Thoracic aorta (tissue), 2 donors: ENCODE measurements around the gene PDE1C. TPM values are rescaled to one million over a fixed set of nuclear protein-coding genes. Genes with fewer than 3 reads are reported as not detected.
"Not testable (repeated sequence)": the region's sequence is repeated elsewhere in the genome, so short reads cannot be mapped to it uniquely, and the experiment has no call there.

Experiments
- ATAC-seq: fragments of 150-250 bp; one replicate; pipeline ENCODE4 v1.8.0; 2017; ENCODE audit warnings: low read depth; ENCODE audit not compliant: insufficient number of reproducible peaks, low FRiP score
- DNase-seq: peaks from one replicate; pipeline ENCODE4 v3.0.0-alpha.2; 2020; ENCODE audit warnings: low spot score
- H3K27ac ChIP-seq, 2 donors: fragments of 200-600 bp; sonication (generic); 1 replicate in 1 of 2; 2 replicates in 1 of 2; pipeline ENCODE4 v1.5.1; 2016; ENCODE audit warnings: mild to moderate bottlenecking in 2 of 2, moderate library complexity in 2 of 2
- H3K27me3 ChIP-seq: fragments of 200-600 bp; sonication (generic); replicated peaks from 2 replicates; pipeline ENCODE4 v1.6.0; 2016; ENCODE audit warnings: mild to moderate bottlenecking; ENCODE audit not compliant: insufficient read depth
- H3K36me3 ChIP-seq: fragments of 200-600 bp; sonication (generic); one replicate; pipeline ENCODE4 v1.5.1; 2016
- H3K4me1 ChIP-seq, 2 donors: fragments of 200-600 bp; sonication (generic); 1 replicate in 1 of 2; 2 replicates in 1 of 2; pipeline versions ENCODE4 v1.5.1 to v1.6.0; 2016; ENCODE audit warnings: low read depth in 2 of 2, mild to moderate bottlenecking in 1 of 2; ENCODE audit not compliant: control insufficient read depth in 1 of 2
- H3K4me3 ChIP-seq: fragments of 200-600 bp; sonication (generic); 2 replicates; pipeline ENCODE4 v1.5.1; 2016; ENCODE audit warnings: mild to moderate bottlenecking
- H3K9me3 ChIP-seq: fragments of 200-600 bp; sonication (generic); 2 replicates; pipeline ENCODE4 v1.5.1; 2016
- total RNA-seq, 2 donors: library from RNA; depleted of rRNA; stranded (reverse); fragments of >200 nt; gene quantifications; one replicate each; pipeline versions ENCODE4 v1.1.0 to v1.2.3, GENCODE V29; 2016
- TF ChIP-seq, protein P1 (sequence below): fragments of 200-600 bp; sonication (generic); IDR thresholded peaks from one replicate; pipeline ENCODE4 v1.5.1; 2019; ENCODE audit warnings: antibody characterized with exemption

Gene PDE1C
- total RNA-seq, 2 donors from 2014 or later, result 4.6 to 12.1 TPM

DNA sequence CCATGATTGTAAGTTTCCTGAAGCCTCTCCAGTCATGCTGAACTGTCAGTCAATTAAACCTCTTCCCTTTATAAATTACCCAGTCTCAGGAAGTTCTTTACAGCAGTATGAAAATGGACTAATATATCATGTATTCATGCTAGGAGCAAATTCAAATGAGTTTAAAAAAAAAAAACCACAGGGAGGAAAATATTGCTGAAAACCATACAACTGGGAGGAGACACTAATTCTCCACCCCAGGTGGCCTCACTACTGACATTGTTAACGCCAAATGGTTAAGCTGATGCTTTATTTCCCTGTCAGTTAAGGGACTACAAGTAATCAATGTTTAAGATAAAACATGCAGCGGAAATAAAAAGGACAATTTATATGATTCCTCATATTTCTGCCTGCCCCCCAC, 55.1 kb downstream of the PDE1C start:
- Histone ChIP-seq H3K27me3 (no peaks in the 10 kb centered on the region), H3K27ac (no peak overlapping the region), H3K4me1 (peaks cover 0 to 5% of the 10 kb centered on the region in 2 donors), H3K4me3 (no peak overlapping the region), H3K9me3 (no peaks in the 10 kb centered on the region), H3K36me3 (no peaks in the 10 kb centered on the region)
- TF ChIP-seq, protein P1, sequence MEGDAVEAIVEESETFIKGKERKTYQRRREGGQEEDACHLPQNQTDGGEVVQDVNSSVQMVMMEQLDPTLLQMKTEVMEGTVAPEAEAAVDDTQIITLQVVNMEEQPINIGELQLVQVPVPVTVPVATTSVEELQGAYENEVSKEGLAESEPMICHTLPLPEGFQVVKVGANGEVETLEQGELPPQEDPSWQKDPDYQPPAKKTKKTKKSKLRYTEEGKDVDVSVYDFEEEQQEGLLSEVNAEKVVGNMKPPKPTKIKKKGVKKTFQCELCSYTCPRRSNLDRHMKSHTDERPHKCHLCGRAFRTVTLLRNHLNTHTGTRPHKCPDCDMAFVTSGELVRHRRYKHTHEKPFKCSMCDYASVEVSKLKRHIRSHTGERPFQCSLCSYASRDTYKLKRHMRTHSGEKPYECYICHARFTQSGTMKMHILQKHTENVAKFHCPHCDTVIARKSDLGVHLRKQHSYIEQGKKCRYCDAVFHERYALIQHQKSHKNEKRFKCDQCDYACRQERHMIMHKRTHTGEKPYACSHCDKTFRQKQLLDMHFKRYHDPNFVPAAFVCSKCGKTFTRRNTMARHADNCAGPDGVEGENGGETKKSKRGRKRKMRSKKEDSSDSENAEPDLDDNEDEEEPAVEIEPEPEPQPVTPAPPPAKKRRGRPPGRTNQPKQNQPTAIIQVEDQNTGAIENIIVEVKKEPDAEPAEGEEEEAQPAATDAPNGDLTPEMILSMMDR, result no peak
- DNase-seq, result no peak
- no peak for ATAC-seq

- H3K4me1 ChIP-seq, H3K27me3 ChIP-seq, H3K9me3 ChIP-seq, H3K4me3 ChIP-seq, ATAC-seq, H3K36me3 ChIP-seq, DNase-seq, H3K27ac ChIP-seq: not testable (repeated sequence)
These were observed 56.7 kb downstream of the PDE1C start for GRCh38 chr7:32013471-32013870.

DNA sequence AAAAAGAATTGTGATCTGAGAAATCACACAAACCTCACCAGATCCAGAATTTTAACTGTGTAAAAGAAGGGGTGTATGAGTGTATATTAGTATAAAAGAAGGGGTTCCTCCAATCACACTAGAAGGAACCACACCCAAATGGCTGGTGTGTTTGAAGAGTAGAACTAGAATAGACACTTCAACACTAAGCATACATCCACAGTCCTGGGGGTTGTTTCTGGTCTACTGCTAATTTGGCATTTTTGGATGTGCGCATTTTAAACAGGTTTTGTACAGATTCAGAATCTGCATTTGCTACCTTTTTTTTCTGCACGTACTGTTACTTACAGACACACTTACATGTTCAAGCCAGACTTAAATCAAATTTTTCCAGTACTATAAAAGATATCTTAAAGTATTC, 64.6 kb downstream of the PDE1C start:
- H3K27me3 ChIP-seq, result no peaks in the 10 kb centered on the region
- H3K36me3 ChIP-seq, result no peaks in the 10 kb centered on the region
- no peak overlapping the region for H3K4me3 ChIP-seq
- TF ChIP-seq, protein P1, result no peak
- no peak for ATAC-seq
- DNase-seq, result no peak
- no peak overlapping the region for H3K27ac ChIP-seq
- no peaks in the 10 kb centered on the region for H3K4me1 ChIP-seq
- H3K9me3 ChIP-seq, result peaks cover 10% of the 10 kb centered on the region

GRCh38 chr7:32001948-32002347, 68.3 kb downstream of the PDE1C start:
- H3K4me1 ChIP-seq, result no peaks in the 10 kb centered on the region
- no peak overlapping the region for H3K4me3 ChIP-seq
- ATAC-seq (no peak), DNase-seq (no peak)
- peaks cover 10% of the 10 kb centered on the region for H3K9me3 ChIP-seq
- no peak overlapping the region for H3K27ac ChIP-seq
- TF ChIP-seq, protein P1, result no peak
- H3K27me3 ChIP-seq, result no peaks in the 10 kb centered on the region
- no peaks in the 10 kb centered on the region for H3K36me3 ChIP-seq

- DNase-seq, result no peak
- no peak overlapping the region for H3K27ac ChIP-seq
- TF ChIP-seq, protein P1, result no peak
These were observed 72.8 kb downstream of the PDE1C start for GRCh38 chr7:31997423-31997822.

DNA sequence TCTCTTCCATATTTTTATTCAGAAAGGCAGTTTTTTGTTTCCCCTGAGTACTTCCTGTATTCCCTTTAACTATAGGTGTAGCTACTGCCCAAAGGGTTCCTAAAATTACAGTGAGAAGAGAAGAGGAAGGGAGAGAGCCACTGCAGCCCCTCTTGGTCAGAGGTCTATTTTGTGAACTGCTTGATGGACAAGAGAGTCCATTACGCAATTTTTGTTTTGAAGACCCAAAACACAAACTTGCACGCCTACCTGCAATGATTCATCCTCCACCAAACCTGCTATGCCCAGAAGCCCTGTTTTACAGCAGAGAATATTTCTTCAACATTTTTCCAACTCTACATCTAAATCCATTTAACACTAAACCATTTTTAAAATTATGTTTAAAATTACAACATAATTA, 75.1 kb downstream of the PDE1C start:
- Histone ChIP-seq H3K27me3 (no peaks in the 10 kb centered on the region), H3K36me3 (no peaks in the 10 kb centered on the region), H3K9me3 (no peaks in the 10 kb centered on the region), H3K4me3 (no peak overlapping the region), H3K27ac (no peak overlapping the region), H3K4me1 (no peaks in the 10 kb centered on the region)
- ATAC-seq (no peak), DNase-seq (no peak)
- TF ChIP-seq, protein P1, result no peak

More at GRCh38 chr7:31997423-31997822, 72.8 kb downstream of the PDE1C start:
- H3K9me3 ChIP-seq, result peaks cover 10% of the 10 kb centered on the region
- H3K4me3 ChIP-seq, result no peak overlapping the region
- H3K27me3 ChIP-seq, result no peaks in the 10 kb centered on the region
- H3K36me3 ChIP-seq, result no peaks in the 10 kb centered on the region
- no peaks in the 10 kb centered on the region for H3K4me1 ChIP-seq
- ATAC-seq, result no peak
